ENCODE data around the gene IL17D.
"Not testable (repeated sequence)": the region's sequence is repeated elsewhere in the genome, so short reads cannot be mapped to it uniquely, and the experiment has no call there.

Gene IL17D, protein sequence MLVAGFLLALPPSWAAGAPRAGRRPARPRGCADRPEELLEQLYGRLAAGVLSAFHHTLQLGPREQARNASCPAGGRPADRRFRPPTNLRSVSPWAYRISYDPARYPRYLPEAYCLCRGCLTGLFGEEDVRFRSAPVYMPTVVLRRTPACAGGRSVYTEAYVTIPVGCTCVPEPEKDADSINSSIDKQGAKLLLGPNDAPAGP

DNA sequence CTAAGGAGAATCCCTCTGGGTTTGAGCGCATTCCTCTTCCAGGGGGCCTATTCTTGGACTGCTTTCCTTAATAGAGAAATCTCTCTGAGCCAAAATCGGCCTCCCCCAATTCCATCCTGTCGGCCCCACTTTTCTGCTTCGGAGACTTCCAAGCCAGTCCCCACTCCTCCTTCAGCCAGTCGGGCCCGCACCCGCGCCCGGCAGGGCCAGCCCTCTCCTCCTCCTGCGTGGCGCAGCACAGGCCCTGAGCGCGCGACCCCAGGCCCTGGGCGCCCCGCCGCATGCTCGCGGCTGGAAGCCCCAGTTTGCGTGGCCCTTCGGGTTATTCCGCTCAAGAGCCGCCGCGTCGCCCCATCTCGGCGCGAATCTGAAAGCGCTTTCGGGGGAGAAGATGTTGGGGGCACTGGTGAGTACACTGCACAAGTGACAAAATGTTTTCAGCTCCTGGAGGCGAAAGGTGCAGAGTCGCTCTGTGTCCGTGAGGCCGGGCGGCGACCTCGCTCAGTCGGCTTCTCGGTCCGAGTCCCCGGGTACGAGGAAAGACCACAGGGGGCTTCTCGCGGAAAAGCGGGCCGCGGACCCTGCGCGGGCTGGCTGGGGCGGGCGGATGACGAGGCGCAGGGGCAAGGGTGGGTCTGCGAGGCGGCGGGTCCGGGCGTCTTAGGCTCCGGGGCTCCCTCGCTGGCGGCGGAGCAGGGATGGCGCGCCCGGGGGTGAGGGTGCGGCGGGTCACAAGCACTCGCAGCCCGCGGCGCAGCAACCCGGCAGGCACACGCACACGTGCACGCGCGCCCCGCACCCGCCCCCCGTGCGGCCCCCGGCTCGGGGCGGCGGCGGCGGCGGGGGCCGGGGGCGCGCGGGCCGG lies at the start of gene IL17D:
IL17D (plus strand) TSS at position 785 of the 865 bp plus-strand sequence. CDS start 303 bp downstream, outside the sequence.
- in situ Hi-C loops (cut with MboI; ENCODE audit: low sequenced_read_pairs) = no loop called here

- in situ Hi-C loops (cut with MboI; ENCODE audit: low sequenced_read_pairs) = no loop called here
Measured at GRCh38 chr13:20654156-20654555, 49.3 kb upstream of the IL17D start.

GRCh38 chr13:20658451-20659040 lies 45.0 kb upstream of the IL17D start:
- in situ Hi-C loops (cut with MboI; ENCODE audit: low sequenced_read_pairs) = no loop called here

DNA sequence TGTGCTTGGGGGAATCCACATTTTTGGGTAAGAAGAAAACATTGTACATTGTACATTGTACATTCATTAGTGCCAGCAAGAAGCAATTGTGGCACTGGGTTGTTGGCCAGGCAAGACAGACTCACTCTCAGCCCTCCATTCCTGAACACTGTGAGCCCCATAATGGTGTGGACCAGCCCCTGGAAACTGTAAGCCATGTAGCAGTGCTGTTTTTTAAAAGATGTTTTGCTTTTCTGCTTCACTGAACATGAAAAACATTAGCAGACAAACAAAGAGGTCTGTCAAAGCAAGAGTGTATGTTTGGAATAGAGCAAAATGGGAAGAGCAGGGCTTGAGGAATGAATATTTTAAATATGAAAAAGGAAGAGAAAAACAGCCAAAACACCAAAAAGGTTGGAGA lies 39.1 kb upstream of the IL17D start:
- in situ Hi-C loops (cut with MboI; ENCODE audit: low sequenced_read_pairs) = no loop called here

GRCh38 chr13:20666948-20667347 lies 36.6 kb upstream of the IL17D start:
- in situ Hi-C loops (cut with MboI; ENCODE audit: low sequenced_read_pairs) = no loop called here

DNA sequence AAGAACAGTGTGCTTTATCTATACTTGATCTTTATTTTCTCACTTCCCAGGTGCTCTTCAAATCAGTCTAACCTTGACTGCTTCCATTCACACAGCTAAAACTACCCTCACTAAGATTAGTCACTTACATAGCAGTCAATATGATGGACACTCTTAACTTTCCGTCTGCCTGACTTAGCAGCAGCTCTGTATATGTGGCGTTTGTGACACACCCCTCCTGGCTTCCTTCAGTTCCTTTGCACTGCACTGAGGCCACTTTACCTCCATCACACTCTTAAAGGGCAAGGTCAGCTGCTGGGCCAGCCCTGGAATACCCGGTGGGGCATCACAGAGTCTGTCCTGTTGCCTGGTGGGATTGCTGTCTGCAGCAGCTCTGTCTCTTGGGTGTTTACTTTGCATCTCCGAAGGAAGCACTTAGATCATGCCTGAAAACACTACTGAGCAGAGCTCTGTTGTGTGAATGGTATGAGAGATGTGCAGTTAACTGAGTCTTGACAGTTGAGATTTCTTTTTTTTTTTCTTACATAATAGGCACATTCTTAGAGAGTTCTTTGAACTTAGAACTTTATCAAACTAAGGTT lies 35.6 kb upstream of the IL17D start:
- in situ Hi-C loops (cut with MboI; ENCODE audit: low sequenced_read_pairs) = no loop called here

DNA sequence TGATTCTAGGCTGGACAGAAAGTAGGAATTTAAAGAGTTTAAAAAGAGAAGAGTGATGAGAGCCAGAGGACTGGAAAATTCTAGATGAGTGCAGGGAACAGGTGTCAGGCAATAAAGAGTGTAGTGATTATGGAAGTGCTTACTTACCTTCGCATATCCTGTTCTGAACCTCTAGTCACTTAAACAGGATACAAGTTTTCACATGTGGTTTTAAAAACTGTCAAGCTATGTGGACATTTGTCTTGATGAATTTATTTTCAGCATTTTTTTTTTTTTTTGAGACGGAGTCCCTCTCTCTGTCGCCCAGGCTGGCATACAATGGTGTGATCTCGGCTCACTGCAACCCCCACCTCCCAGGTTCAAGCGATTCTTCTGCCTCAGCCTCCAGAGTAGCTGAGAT lies 34.3 kb upstream of the IL17D start:
- in situ Hi-C loops (cut with MboI; ENCODE audit: low sequenced_read_pairs) = no loop called here

GRCh38 chr13:20671789-20672188 lies 31.7 kb upstream of the IL17D start:
- in situ Hi-C loops (cut with MboI; ENCODE audit: low sequenced_read_pairs) = no loop called here

- in situ Hi-C loops (cut with MboI; ENCODE audit: low sequenced_read_pairs) = no loop called here
Measured at GRCh38 chr13:20672772-20673171, 30.7 kb upstream of the IL17D start.

DNA sequence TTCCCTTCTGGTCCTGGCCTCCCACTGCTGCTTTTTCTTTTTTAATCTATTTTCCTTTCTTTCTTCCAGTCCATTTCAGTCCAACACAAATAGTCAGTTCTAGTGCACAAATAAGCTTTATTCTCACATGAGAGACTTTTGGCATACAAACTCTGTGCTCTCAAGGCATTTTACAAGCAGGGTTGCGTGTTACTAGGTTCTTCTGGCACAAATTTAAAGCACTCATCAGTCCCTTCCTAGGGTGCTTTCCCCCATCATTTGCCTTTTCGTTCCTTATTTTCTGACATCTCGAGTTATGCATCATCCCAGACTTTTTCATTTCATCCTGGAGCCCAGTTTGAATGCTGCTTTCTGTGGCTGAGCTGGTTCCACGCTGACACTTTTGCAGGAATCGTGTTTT lies 29.8 kb upstream of the IL17D start:
- in situ Hi-C loops (cut with MboI; ENCODE audit: low sequenced_read_pairs) = no loop called here

- in situ Hi-C loops (cut with MboI; ENCODE audit: low sequenced_read_pairs) = no loop called here
Measured at GRCh38 chr13:20676213-20676612, 27.3 kb upstream of the IL17D start.

DNA sequence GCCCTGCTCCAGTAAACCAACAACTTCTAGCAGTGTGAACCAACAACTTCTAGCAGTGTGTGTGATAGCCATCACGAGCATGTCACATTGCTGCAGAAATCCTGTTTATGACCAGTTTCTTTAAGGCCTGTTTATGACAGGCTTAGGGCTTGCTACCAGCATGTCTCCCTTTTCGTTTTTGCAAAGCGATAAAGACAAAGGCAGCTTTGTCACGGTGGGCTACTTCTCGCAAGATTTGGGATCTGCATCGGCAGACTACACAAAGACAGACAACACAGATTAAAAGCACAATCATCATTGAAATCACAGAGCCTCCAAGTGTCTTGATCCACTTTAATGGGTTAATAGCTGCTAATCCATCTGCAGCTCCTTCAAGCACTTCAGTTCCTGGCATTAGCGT lies 24.9 kb upstream of the IL17D start:
- in situ Hi-C loops (cut with MboI; ENCODE audit: low sequenced_read_pairs) = not testable (repeated sequence)

- in situ Hi-C loops (cut with MboI; ENCODE audit: low sequenced_read_pairs) = no loop called here
Measured at GRCh38 chr13:20679879-20680278, 23.6 kb upstream of the IL17D start.

- in situ Hi-C loops (cut with MboI; ENCODE audit: low sequenced_read_pairs) = no loop called here
Measured at GRCh38 chr13:20680416-20681080, 23.0 kb upstream of the IL17D start.

- in situ Hi-C loops (cut with MboI; ENCODE audit: low sequenced_read_pairs) = not testable (repeated sequence)
Measured at GRCh38 chr13:20681481-20681880, 22.0 kb upstream of the IL17D start.

- in situ Hi-C loops (cut with MboI; ENCODE audit: low sequenced_read_pairs) = no loop called here
Measured at GRCh38 chr13:20682061-20682460, 21.4 kb upstream of the IL17D start.

DNA sequence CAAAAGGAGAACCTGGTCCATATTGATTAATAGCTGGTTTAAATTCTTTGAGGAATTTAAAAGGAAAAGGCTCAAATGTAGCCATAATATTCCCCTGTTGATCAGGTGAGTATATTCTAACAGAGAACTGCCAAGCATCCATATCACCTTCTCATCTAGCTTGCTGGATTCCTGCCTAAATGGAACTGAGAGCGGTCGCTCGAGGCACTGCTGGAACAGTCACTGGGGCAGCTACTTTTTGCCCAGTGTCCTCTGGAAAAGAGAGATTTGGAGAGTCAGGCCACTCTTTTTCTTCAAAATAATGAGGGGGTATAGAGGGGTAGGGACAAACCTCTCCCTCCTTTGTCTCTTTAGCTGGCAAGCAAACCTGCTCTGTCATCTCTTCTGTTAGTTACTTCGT lies 19.5 kb upstream of the IL17D start:
- in situ Hi-C loops (cut with MboI; ENCODE audit: low sequenced_read_pairs) = no loop called here

DNA sequence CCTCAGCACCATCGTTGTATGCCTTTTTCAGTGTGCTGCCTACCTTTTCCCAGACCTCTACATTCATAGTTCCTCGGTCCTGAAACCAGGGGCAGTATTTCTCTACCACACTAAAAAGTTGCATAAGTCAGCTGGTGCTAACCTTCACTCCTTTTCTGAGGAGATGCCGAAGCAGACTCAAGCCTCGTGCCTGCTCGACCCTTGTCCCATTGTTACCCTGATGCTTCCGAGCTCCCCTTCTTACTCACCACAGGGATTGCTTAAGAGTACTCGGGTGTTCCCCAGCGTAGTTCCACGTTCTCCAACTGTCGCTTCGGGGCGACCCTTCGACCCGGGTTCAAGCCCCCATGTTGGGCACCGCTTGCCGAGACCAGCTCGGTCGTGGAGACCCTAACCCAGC lies 19.0 kb upstream of the IL17D start:
- in situ Hi-C loops (cut with MboI; ENCODE audit: low sequenced_read_pairs) = no loop called here

DNA sequence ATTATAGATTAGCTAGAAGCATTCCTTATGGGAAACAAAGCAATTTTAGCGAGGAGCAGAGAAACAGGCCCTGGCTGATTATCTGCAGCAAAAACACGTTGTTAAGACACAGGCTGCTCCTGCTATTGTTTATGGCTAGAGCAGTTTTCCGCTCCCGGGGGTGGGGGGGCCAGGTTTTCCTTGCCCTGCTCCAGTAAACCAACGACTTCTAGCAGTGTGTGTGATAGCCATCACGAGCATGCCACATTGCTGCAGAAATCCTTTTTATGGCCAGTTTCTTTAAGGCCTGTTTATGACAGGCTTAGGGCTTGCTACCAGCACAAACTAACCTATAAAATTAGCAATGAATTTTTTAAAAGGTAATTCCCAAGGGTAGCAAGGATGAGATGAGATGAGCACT lies 18.4 kb upstream of the IL17D start:
- in situ Hi-C loops (cut with MboI; ENCODE audit: low sequenced_read_pairs) = no loop called here

DNA sequence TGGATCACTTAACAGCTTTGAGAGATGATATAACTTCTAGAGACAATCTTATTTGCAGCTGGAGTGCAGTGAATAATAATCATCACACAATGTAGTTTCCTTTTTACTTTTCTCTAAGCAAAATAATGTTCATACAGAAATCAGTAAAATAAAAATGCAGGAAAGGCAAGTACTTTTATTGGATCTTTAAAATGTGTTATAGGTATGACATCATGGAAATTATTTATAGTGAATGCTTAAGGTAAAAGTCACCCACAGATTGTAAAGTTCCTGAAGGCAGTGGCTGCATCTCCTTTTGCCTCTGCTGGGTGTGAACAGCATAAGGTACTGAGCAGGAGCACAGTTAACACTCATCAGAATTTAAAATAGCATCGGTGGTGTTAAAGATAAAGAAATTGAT lies 17.3 kb upstream of the IL17D start:
- in situ Hi-C loops (cut with MboI; ENCODE audit: low sequenced_read_pairs) = no loop called here

Data from hTERT RPE-1 (cell line).